Suprapubic skin (tissue), 4 donors: ENCODE data around the gene ZC3H12C. TPM values are rescaled to one million over a fixed set of nuclear protein-coding genes. Genes with fewer than 3 reads are reported as not detected.
A peak's percentile ranks its signal among the peaks of the same experiment; 100 is the strongest.

ENCODE experiments used
- DNase-seq, 2 donors: peaks; one replicate each; pipeline ENCODE4 v3.0.0-alpha.2; 2019; ENCODE audit warnings: low spot score in 2 of 2
- H3K27ac ChIP-seq: fragments of 200-600 bp; sonication (generic); one replicate; pipeline ENCODE4 v1.5.1; 2019
- H3K27me3 ChIP-seq: fragments of 200-600 bp; sonication (generic); one replicate; pipeline ENCODE4 v1.5.1; 2019
- H3K36me3 ChIP-seq: fragments of 200-600 bp; sonication (generic); one replicate; pipeline ENCODE4 v1.5.1; 2019
- H3K4me1 ChIP-seq: fragments of 200-600 bp; sonication (generic); one replicate; pipeline ENCODE4 v1.5.1; 2019
- H3K4me3 ChIP-seq: fragments of 200-600 bp; sonication (generic); one replicate; pipeline ENCODE4 v1.5.1; 2019; ENCODE audit warnings: mild to moderate bottlenecking
- H3K9me3 ChIP-seq: fragments of 200-600 bp; sonication (generic); one replicate; pipeline ENCODE4 v1.5.1; 2019
- EP300 ChIP-seq: sonication (generic); formaldehyde crosslinking; IDR thresholded peaks from one replicate; pipeline ENCODE4 v1.6.1; 2017; ENCODE audit warnings: antibody characterized with exemption
- POLR2A ChIP-seq, 2 donors: fragments of 450-650 bp; IDR thresholded peaks; one replicate each; pipeline ENCODE4 v1.6.1; 2017; ENCODE audit warnings: antibody characterized with exemption in 2 of 2, mild to moderate bottlenecking in 2 of 2, moderate library complexity in 2 of 2
- POLR2AphosphoS5 ChIP-seq, 3 donors: sonication (generic); formaldehyde crosslinking; IDR thresholded peaks; one replicate each; pipeline ENCODE4 v1.6.1; 2017; ENCODE audit warnings: antibody characterized with exemption in 3 of 3
- WGBS: methylation state at CpG from one replicate; pipeline ENCODE4 v1.1.5; 2018; 5-methylcytosine and 5-hydroxymethylcytosine counted together
- total RNA-seq, 4 donors: library from RNA; depleted of rRNA; stranded (reverse); fragments of >200 nt; gene quantifications; one replicate each; pipeline ENCODE4 v1.1.0, GENCODE V29; 2016
- TF ChIP-seq, protein P1 (sequence below), 2 donors: fragments of 200-600 bp in 1 of 2; fragments of 450-650 bp in 1 of 2; sonication (generic) in 1 of 2; IDR thresholded peaks; one replicate each; pipeline ENCODE4 v1.5.1; 2016 to 2019; ENCODE audit warnings: antibody characterized with exemption in 2 of 2, mild to moderate bottlenecking in 1 of 2, moderate library complexity in 1 of 2

Gene ZC3H12C
- total RNA-seq, 4 donors from 2014 or later: 15.0 to 22.7 (median 20.8) TPM

DNA sequence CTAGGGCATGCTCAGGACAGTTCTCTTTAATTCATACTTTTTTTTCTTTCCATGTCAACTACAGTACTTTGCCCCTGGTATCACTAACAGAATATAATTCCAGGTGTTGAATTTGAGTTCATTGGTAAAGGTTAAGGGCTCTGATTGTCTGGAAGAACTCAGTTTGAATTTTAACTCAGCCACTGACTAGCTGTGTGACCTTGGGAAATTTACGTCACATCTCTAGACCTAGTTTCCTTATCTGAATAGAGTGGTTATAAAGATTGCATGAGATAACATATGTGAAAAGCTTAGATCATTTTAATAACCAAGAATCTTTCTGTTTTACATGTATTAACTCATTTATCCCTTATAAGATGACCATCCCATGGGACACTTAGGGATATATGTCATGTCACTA is 15.8 kb upstream of the ZC3H12C start:
- Histone ChIP-seq H3K27me3 (no peaks in the 10 kb centered on the region), H3K27ac (no peak overlapping the region), H3K4me1 (peaks cover 33% of the 10 kb centered on the region), H3K9me3 (peaks cover 3% of the 10 kb centered on the region), H3K4me3 (no peak overlapping the region), H3K36me3 (no peaks in the 10 kb centered on the region)
- no peak for DNase-seq
- whole genome bisulfite sequencing: 48% methylated on average over 1 of the region's 1 CpG
- TF ChIP-seq POLR2AphosphoS5 (IDR thresholded peaks at IDR 0.05): no peak

DNA sequence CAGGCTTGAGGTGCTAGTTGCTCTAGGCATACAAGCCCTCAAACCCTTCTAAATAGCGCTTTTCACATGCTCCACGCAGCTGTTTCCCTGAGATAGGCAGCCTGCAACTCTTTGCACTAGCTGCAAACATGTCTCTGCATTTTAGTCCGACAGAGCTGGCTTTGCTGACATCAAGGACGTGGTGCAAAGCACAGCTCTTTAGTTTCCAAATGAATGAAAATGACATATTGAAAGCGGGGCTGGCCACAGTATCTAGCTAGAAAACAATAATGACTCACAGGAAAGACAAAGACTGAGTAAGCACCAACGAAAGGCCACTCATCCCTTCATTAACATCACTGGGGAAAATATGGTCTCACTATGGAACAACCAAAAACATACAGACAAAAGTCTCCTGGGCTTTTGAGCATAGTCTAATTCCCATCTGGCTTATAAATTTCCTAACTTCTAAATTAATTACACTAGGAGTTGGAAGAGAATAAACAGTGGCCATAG is 15.3 kb upstream of the ZC3H12C start:
- DNase-seq: no peak

DNA sequence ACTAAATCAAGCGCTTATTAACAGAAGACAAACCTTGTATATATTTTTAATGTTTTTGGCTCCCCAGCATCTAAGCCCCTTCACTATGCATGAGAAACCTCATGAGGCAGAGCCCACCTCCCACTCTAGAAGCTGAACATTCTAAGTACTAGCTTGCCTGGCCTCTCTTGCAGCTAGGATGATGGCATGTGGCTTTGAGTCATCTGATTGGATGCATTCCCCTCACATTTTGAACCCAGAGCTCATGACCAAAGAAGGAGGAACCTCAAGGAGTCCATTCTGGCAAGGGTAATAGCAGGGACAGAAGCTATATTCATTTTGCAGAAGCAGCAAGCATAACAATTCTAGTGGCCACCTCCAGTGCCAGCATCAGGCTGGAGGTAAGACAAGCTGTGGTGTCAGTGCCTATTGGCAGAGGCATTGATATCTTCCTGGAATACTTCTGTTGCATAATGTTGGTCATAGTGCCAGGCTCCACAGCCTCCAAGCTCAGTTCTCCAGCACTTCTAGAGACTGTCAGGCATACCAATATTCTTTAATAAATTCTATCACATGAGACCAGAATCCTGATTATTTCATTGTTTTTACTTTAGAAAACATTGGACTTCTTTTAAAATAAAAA is 14.2 kb upstream of the ZC3H12C start:
- TF ChIP-seq POLR2AphosphoS5 (IDR thresholded peaks at IDR 0.05) (no peak), EP300 (no peak), POLR2A (IDR thresholded peaks at IDR 0.05) (no peak)
- TF ChIP-seq, protein P1, sequence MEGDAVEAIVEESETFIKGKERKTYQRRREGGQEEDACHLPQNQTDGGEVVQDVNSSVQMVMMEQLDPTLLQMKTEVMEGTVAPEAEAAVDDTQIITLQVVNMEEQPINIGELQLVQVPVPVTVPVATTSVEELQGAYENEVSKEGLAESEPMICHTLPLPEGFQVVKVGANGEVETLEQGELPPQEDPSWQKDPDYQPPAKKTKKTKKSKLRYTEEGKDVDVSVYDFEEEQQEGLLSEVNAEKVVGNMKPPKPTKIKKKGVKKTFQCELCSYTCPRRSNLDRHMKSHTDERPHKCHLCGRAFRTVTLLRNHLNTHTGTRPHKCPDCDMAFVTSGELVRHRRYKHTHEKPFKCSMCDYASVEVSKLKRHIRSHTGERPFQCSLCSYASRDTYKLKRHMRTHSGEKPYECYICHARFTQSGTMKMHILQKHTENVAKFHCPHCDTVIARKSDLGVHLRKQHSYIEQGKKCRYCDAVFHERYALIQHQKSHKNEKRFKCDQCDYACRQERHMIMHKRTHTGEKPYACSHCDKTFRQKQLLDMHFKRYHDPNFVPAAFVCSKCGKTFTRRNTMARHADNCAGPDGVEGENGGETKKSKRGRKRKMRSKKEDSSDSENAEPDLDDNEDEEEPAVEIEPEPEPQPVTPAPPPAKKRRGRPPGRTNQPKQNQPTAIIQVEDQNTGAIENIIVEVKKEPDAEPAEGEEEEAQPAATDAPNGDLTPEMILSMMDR (IDR thresholded peaks at IDR 0.05): no peak
- Histone ChIP-seq H3K27ac (no peak overlapping the region), H3K4me3 (no peak overlapping the region), H3K27me3 (no peaks in the 10 kb centered on the region), H3K36me3 (no peaks in the 10 kb centered on the region), H3K4me1 (peaks cover 34% of the 10 kb centered on the region), H3K9me3 (peaks cover 3% of the 10 kb centered on the region)
- DNase-seq: no peak
- WGBS: 92% methylated on average over 1 of the region's 1 CpG

More for the DNA sequence above, 15.3 kb upstream of the ZC3H12C start:
- no peaks in the 10 kb centered on the region for H3K36me3 ChIP-seq
- 71% methylated on average over 6 of the region's 6 CpGs for WGBS
- no peak overlapping the region for H3K4me3 ChIP-seq
- TF ChIP-seq POLR2AphosphoS5 (IDR thresholded peaks at IDR 0.05) (no peak), POLR2A (IDR thresholded peaks at IDR 0.05) (no peak), EP300 (no peak)
- TF ChIP-seq, protein P1 (IDR thresholded peaks at IDR 0.05): no peak
- peaks cover 3% of the 10 kb centered on the region for H3K9me3 ChIP-seq
- no peaks in the 10 kb centered on the region for H3K27me3 ChIP-seq
- peaks cover 34% of the 10 kb centered on the region for H3K4me1 ChIP-seq
- H3K27ac ChIP-seq: no peak overlapping the region

DNA sequence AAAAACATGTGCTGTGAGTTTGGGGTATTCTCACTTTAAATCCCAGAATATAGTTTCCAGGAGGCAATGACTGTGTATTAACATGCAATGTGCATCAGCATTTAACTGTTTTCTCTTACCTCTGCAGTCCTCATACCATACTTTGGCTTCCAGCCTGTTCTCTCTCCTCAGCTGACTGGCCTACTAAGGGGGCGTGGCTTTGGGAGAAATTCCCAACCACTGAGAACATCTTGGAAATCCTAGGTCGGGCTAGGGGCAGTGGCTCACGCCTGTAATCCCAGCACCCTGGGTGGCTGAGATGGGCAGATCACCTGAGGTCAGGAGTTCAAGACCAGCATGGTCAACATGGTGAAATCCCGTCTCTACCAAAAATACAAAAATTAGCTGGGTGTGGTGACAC is 13.5 kb upstream of the ZC3H12C start:
- Histone ChIP-seq H3K27ac (no peak overlapping the region), H3K27me3 (no peaks in the 10 kb centered on the region), H3K36me3 (no peaks in the 10 kb centered on the region), H3K4me1 (peaks cover 35% of the 10 kb centered on the region), H3K9me3 (peaks cover 3% of the 10 kb centered on the region), H3K4me3 (no peak overlapping the region)
- DNase-seq: no peak
- WGBS: 90% methylated on average over 4 of the region's 4 CpGs
- TF ChIP-seq POLR2A (IDR thresholded peaks at IDR 0.05): no peak
- TF ChIP-seq, protein P1 (IDR thresholded peaks at IDR 0.05): no peak
- no peak for TF ChIP-seq POLR2AphosphoS5 (IDR thresholded peaks at IDR 0.05)
- no peak for TF ChIP-seq EP300

DNA sequence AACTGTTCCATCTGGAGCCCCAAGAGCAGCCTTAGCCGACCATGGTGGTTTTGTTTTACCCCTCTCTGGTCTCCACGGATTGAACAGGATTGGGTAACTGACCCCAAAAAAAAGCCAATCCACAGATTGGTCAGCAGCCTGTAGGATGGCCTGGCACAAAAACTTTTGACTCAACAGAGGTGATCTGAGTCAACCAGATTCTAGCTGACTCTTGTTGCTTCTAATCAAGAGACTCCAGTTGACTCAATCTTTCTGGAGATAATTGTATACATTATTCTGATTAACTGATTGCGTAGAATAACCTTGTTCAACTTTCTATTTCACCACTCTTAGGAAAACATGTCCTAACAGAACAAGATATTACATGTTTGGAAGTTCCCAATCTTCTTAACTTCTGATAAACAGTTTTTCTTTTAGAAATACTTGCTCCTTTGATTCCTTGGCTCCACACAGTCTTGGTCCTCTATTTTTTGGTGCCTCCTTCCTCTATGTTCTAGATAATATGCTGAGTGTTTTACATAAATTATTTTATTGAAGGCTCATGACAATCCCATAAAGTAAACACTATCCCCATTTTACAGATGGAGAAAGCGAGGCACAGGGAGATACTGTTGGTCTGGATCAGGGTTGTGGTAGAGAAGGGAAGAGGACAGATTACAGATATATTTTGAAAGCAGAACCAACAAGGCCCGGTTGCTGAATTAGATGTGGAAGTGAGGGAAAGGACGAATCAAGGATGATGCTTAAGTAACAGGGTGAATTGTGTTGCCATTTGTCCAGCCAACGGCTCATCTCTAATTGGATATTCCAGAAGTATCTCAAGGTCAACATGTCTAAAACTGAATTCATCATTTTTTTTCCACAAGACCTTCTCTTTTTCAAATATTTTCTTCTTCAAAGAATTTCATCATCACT is 11.5 kb upstream of the ZC3H12C start:
- no peak for DNase-seq
- WGBS: 75% methylated on average over 7 of the region's 7 CpGs
- no peaks in the 10 kb centered on the region for H3K27me3 ChIP-seq
- H3K4me3 ChIP-seq: no peak overlapping the region
- H3K9me3 ChIP-seq: peaks cover 3% of the 10 kb centered on the region
- TF ChIP-seq POLR2AphosphoS5 (IDR thresholded peaks at IDR 0.05): no peak
- TF ChIP-seq, protein P1 (IDR thresholded peaks at IDR 0.05): no peak
- no peak for TF ChIP-seq POLR2A (IDR thresholded peaks at IDR 0.05)
- TF ChIP-seq EP300: no peak
- H3K4me1 ChIP-seq: peaks cover 33% of the 10 kb centered on the region
- H3K36me3 ChIP-seq: no peaks in the 10 kb centered on the region
- peak overlapping the region; percentile 21 for H3K27ac ChIP-seq
